ENCODE measurements around the gene PTPN22.
"Not testable (repeated sequence)": the region's sequence is repeated elsewhere in the genome, so short reads cannot be mapped to it uniquely, and the experiment has no call there.

PTPN22 gene

GRCh38 chr1:113886417-113887401 lies 15.2 kb upstream of the PTPN22 start:
- no peak for DNase-seq

GRCh38 chr1:113881661-113882060 lies 10.1 kb upstream of the PTPN22 start:
- DNase-seq = no peak

GRCh38 chr1:113879739-113880038 lies 8.2 kb upstream of the PTPN22 start:
- DNase-seq = no peak

- no peak for DNase-seq
These were observed 4.7 kb upstream of the PTPN22 start for GRCh38 chr1:113876176-113876575.

- no peak for DNase-seq
These were observed 4.2 kb upstream of the PTPN22 start for GRCh38 chr1:113875714-113876113.

- peak; percentile 75 for DNase-seq
These were observed 2.7 kb upstream of the PTPN22 start for GRCh38 chr1:113874012-113874879.

GRCh38 chr1:113872219-113872935 lies 865 bp upstream of the PTPN22 start:
- DNase-seq = peak; percentile 37

GRCh38 chr1:113870778-113871177 lies 734 bp downstream of the PTPN22 start:
- DNase-seq = peak; percentile 23

GRCh38 chr1:113868387-113869083 lies 3.0 kb downstream of the PTPN22 start:
- DNase-seq = peak; percentile 60

- no peak for DNase-seq
These were observed 9.9 kb downstream of the PTPN22 start for GRCh38 chr1:113861641-113862040.

GRCh38 chr1:113860891-113861290 lies 10.6 kb downstream of the PTPN22 start:
- DNase-seq = no peak

- no peak for DNase-seq
These were observed 11.9 kb downstream of the PTPN22 start for GRCh38 chr1:113859478-113860175.

- DNase-seq = no peak
These were observed 12.5 kb downstream of the PTPN22 start for GRCh38 chr1:113858982-113859381.

- DNase-seq = no peak
These were observed 13.1 kb downstream of the PTPN22 start for GRCh38 chr1:113858418-113858817.

GRCh38 chr1:113857776-113858175 lies 13.7 kb downstream of the PTPN22 start:
- no peak for DNase-seq

- no peak for DNase-seq
These were observed 15.1 kb downstream of the PTPN22 start for GRCh38 chr1:113856401-113856790.

- DNase-seq = no peak
These were observed 15.7 kb downstream of the PTPN22 start for GRCh38 chr1:113855630-113856400.

- DNase-seq = no peak
These were observed 17.3 kb downstream of the PTPN22 start for GRCh38 chr1:113854234-113854633.

GRCh38 chr1:113852694-113853093 lies 18.8 kb downstream of the PTPN22 start:
- DNase-seq = not testable (repeated sequence)

- DNase-seq = no peak
These were observed 21.2 kb downstream of the PTPN22 start for GRCh38 chr1:113850127-113850796.

Measured in activated CD4-positive, alpha-beta T cell treated with anti-CD3 and anti-CD28 coated beads, Interleukin-2, amount 50 U/mL, for 16 hours (primary cell).